ENCODE results near the gene KLHL28.

KLHL28 gene

DNA sequence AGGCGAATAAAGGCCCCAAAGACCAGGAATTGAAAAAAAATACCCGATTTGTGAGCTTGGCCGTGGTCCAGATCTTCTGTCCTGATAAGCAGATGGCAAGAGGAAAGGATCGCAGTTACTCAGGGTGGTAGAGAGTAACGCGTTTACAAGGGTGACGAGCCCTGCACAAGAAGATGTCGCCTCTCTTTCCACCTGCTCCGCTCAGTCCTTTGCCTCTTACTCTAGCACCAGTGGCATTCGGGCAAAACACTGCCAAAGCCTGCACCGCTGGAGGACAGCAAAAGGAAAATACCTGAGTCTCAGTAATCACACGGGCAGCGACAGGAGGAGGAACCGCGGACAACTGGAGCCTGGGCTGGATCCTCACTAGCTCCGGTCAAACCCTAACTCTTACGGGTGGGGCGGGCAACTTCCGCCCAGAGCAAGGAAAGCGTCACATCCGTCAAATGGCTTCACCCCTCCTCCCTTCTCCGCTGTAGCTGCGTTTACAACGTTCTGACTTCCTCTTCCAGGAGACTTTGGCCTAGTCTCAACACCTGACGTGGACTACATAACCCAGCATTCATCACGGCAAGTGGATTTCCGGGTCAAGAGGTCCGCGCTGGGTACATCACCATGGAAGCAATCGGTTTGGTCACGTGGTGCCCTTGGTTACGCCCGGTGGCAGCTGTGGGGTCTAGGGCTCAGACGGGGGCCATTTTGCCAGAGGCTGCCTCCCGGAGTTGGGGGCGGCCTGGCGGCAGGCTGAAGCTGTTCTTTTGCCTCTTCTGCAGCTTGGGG, at the start of gene KLHL28, which contains the start of gene TOGARAM1:
KLHL28 (minus strand) TSS at position 394 of the 780 bp plus-strand sequence. CDS start 16,019 bp downstream, outside the sequence.
TOGARAM1 (plus strand) TSS at position 637 of the 780 bp plus-strand sequence. CDS start 232 bp downstream, outside the sequence.
- DNase-seq (ENCODE audit: low read depth in 2 of 2), result peak; percentile 81 to 90

GRCh38 chr14:45003924-45004323, 42.2 kb upstream of the KLHL28 start:
- DNase-seq (ENCODE audit: low read depth in 2 of 2), result no peak

DNA sequence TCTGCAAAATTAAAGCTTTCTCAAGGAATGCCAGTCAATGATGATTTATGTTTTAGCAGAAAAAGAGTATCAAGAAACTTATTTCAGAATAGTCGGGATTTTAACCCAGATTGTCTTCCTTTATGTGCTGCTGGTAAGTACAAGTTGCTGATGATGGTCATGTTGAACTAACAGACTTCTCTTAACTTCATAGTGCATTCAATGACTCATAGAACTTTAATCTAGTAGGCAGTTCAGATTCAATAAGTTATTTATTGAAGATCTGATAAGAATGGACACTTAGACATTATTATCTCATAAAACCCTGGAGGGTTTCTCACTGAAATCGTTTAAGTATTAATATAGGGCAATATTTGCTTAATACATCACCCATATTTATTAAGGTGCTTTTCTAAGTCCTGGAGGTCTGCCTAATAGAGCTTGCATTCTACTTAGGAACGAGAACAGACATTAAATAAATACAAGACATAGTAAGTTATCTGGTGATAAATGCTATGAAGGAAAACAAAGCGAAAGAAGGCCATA, 34.1 kb upstream of the KLHL28 start:
- DNase-seq (ENCODE audit: low read depth in 2 of 2), result no peak

DNA sequence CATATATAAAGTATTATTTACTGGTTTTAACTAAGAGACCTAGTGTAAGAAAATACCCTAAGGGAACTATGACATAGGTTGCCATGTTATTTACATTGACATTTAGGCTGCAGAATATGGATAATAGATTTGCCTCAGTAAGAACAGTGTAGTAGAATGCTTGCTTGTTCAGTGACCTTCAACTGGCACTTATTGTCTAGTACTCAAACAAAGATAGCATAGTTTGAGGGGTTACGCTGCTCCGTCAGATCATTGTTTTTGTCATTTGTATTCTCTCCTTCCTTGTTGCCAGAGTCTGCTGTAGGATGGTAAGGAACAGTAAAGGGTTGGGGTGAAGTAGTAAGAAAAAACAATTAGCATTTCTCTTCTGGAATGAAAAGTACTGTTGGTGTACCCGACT, 33.4 kb upstream of the KLHL28 start:
- DNase-seq (ENCODE audit: low read depth in 2 of 2), result no peak

DNA sequence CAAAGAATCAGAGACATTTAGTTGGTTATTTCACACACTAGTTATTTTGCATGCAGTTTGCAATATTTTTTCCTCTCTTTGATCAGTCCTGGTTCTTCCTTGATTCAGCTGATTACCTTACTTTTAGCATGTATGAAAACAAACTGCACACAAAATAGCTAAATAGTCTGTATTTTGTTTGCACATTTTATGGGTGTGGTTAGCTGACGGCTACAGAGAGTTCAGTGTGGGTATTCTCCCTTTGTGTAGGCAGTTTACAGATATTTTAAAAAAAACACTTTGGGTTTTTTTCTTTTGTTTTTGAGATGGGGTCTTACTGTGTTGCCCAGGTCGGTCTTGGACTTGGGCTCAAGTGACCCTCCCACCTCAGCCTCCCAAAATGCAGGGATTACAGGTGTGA, 28.8 kb upstream of the KLHL28 start:
- no peak for DNase-seq (ENCODE audit: low read depth in 2 of 2)

DNA sequence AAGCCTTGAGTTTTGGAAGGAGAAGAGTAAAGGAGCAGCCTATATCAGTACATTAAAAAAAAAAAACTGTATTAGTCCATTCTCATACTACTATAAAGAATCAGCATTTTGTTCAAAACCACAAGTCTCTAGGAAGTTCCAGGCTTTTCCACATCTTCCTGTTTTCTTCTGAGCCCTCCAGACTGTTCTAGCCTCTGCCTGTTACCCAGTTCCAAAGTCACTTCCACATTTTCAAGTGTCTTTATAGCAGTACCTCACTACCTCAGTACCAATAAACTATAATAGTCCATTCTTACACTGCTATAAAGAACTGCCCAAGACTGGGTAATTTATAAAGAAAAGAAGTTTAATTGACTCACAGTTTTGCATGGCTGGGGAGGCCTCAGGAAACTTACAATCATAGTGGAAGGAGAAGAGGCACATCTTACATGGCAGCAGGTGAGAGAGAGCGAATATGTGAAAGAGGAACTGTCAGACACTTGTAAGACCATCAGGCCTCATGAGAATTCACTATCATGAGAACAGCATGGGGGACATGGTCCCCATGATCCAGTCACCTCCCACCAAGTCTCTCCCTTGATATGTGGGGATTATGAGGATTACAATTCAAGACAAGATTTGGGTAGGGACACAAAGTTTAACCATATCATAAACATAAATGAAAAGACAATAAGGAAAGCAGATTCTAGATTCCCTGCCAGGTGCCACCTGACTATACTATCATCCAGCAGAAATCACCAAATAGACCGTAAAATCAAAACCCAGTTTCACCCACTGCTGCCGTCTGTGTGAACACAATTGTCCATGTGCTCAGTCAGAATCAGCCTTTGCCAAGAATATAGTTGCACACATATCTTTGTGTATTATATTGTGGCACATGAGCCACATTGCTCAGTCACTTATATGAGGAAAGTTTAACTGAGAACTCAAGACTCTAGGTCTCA, 28.0 kb upstream of the KLHL28 start:
- DNase-seq (ENCODE audit: low read depth in 2 of 2), result no peak

DNA sequence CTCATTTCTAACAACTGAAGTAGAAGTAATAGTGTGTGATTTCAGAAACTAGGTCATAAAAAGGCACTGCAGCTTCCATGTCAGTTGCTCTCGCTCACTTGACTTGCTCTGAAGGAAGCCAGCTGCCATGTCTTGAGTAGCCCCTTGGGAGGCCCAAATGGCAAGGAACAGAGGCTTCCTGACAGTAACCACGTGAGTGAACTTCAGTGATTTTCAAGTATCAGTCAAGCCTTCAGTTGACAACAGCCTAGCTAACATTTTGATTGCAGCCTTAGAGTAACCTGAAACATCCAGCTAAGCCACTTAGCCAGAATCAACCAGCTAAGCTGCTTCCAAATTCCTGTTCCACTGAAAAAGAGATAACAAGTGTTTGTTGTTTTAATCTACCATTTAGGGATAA, 26.9 kb upstream of the KLHL28 start:
- no peak for DNase-seq (ENCODE audit: low read depth in 2 of 2)

DNA sequence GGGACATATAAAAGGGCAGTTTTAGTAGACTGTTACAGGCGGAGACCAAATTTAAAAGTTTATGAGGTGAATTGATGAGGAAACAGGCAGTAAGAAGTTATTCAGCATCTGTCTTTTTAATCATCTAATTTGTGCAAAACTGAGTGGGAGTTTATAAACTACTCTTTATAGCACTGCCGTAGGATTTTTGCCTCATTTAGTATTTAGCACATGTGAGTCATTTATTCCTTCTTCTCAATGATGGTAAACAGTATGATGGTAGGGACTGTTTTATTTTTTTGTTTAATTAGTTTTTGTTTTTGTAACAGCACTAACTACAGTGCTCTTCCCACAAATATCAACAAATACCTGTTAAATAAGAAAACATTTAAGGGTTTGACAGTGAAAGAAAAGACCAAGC, 20.8 kb upstream of the KLHL28 start:
- no peak for DNase-seq (ENCODE audit: low read depth in 2 of 2)

GRCh38 chr14:44981198-44981597, 19.5 kb upstream of the KLHL28 start:
- DNase-seq (ENCODE audit: low read depth in 2 of 2), result no peak

GRCh38 chr14:44979740-44980356, 18.1 kb upstream of the KLHL28 start:
- DNase-seq (ENCODE audit: low read depth in 2 of 2), result no peak

- DNase-seq (ENCODE audit: low read depth in 2 of 2), result no peak
These were observed 17.5 kb upstream of the KLHL28 start for GRCh38 chr14:44979273-44979672.

DNA sequence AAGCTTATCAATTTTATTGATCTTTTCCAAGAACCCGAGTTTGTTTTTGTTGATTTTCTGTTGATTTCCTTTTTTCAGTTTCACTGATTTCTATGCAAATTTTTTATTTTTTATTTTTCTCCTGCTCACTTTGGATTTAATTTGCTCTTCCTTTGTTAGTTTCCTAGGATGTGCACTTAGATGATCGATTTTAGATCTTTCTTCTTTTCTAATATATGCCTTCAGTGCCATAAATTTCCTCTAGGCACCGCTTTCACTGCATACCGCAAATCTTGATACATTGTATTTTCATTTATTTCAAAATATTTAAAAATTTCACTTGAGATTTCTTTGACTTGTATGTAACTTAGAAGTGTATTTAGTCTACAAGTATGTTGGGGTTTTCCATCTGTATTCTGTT, 9.7 kb upstream of the KLHL28 start:
- DNase-seq (ENCODE audit: low read depth in 2 of 2), result no peak

DNA sequence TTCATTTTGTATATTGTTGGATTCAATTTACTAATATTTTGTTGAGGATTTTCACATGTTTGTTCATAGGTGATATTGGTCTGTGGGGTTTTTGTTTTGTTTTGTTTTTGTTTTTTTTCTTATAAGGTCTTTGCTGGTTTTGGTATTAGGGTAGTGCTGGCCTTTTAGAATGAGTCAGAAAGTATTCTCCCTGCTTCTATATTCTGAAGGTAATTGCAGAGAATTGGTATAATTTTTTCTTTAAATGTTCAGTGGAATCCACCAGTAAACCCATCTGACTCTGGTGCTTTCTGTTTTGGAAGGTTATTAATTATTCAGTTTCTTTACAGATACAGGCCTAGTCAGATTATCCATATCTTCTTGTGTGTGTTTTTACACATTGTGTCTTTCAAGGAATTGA, 9.2 kb upstream of the KLHL28 start:
- DNase-seq (ENCODE audit: low read depth in 2 of 2), result no peak

- DNase-seq (ENCODE audit: low read depth in 2 of 2), result no peak
These were observed 7.0 kb upstream of the KLHL28 start for GRCh38 chr14:44968714-44969113.

- no peak for DNase-seq (ENCODE audit: low read depth in 2 of 2)
These were observed 5.0 kb upstream of the KLHL28 start for GRCh38 chr14:44966601-44967336.

- DNase-seq (ENCODE audit: low read depth in 2 of 2), result no peak
These were observed 2.1 kb upstream of the KLHL28 start for GRCh38 chr14:44963775-44964380.

DNA sequence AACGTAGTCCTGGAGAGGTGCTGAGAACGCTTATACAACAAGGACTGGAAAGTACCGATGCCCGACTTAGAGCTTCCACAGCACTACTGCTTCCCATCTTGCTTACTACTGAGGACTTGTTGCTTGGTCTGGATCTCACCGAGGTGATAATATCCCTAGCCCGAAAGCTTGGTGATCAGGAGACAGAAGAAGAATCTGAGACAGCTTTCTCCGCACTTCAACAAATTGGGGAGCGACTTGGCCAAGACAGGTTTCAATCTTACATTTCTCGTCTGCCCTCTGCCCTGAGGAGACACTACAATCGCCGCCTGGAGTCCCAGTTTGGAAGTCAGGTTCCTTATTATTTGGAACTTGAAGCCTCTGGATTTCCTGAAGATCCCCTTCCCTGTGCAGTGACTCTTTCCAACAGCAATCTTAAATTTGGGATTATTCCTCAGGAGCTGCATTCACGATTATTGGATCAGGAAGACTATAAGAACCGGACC, 1.3 kb upstream of the KLHL28 start:
- no peak for DNase-seq (ENCODE audit: low read depth in 2 of 2)

DNA sequence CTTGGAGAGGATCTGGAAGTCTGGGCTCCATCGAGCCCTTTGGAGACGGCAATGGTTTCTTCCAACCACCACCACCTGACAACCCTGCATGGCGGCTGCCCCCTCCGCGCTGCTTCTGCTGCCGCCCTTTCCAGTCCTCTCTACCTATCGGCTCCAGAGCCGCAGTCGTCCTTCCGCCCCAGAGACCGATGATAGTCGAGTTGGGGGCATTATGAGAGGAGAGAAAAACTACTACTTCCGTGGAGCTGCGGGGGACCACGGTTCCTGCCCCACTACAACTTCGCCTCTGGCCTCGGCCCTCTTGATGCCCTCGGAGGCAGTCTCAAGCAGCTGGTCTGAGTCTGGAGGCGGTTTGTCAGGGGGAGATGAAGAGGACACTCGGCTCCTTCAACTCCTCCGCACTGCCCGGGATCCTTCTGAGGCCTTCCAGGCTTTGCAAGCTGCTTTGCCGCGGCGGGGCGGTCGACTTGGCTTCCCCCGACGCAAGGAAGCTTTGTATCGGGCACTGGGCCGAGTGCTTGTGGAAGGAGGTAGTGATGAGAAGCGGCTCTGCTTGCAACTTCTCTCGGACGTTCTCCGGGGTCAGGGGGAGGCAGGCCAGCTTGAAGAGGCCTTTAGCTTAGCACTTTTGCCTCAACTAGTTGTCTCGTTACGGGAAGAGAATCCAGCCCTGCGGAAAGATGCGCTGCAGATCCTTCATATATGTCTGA, 742 bp upstream of the KLHL28 start:
- peak in 1 of 2 donors; percentile 2 for DNase-seq (ENCODE audit: low read depth in 2 of 2)

DNA sequence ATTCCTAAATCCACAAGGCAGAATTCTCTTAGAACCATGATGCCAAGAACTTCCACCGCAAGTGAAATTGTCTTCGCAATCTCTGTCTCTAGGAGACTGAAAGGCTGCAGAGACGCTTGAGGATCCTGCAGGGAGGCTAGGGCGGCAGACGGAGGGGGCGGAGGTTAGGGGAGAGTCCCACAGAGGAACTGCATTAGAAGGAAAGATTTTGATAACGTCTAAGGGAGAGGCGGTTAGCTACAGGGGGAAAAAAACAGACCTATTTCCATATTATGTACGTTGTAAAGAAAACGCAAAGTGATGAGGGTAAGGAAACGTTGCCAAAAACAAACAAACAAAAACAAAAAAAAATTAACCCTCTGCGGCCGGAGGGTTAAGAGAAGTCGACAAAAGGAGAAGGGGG, 595 bp downstream of the KLHL28 start:
- DNase-seq (ENCODE audit: low read depth in 2 of 2), result peak; percentile 44 to 51

- no peak for DNase-seq (ENCODE audit: low read depth in 2 of 2)
These were observed 1.1 kb downstream of the KLHL28 start for GRCh38 chr14:44960646-44961045.

All from stimulated activated CD4-positive, alpha-beta T cell treated with anti-CD3 and anti-CD28 coated beads, Interleukin-4, amount 100 ng/mL, for 48 hours (primary cell).